SK-N-SH (cell line): ENCODE data around the gene ZNF132. TPM values are rescaled to one million over a fixed set of nuclear protein-coding genes. Genes with fewer than 3 reads are reported as not detected.

Source experiments
- CTCF ChIA-PET: fragments of 300-600, 350-600 bp; formaldehyde crosslinking; extraction: SDS; loops from one replicate; lab custom pipeline; 2021; lab: Yijun Ruan, JAX
- POLR2A ChIA-PET: fragments of 350-600 bp; sonication (Branson Sonifier 250); formaldehyde crosslinking; extraction: SDS; loops from one replicate; lab custom pipeline; 2020; ENCODE audit warnings: antibody characterized with exemption, inconsistent platforms; lab: Yijun Ruan, JAX
- DNase-seq: peaks from one replicate; pipeline ENCODE4 v3.0.0; 2012
- H2AFZ ChIP-seq: fragments of 200-600 bp; sonication (generic); 2 replicates; pipeline ENCODE4 v1.8.1; 2016; ENCODE audit warnings: antibody characterized with exemption, mild to moderate bottlenecking, low read depth
- H3F3A ChIP-seq: fragments of 200-600 bp; sonication (generic); replicated peaks from 2 replicates; pipeline ENCODE3; 2016; ENCODE audit warnings: antibody characterized with exemption, mild to moderate bottlenecking; ENCODE audit not compliant: insufficient read depth
- H3K27ac ChIP-seq, 2 experiments: fragments of 200-500 bp in 1 of 2; fragments of 200-600 bp in 1 of 2; sonication (Bioruptor generic) in 1 of 2; sonication (generic), shearing (Covaris generic) in 1 of 2; 2 replicates each; pipeline versions ENCODE4 v1.5.1 to v1.6.1; 2014 to 2016; ENCODE audit warnings: low read depth in 2 of 2, inconsistent platforms in 1 of 2, low read length in 1 of 2, mild to moderate bottlenecking in 1 of 2, mixed read lengths in 1 of 2
- H3K27me3 ChIP-seq: fragments of 200-600 bp; sonication (generic), shearing (Covaris generic); 2 replicates; pipeline ENCODE4 v1.6.1; 2016; ENCODE audit warnings: mixed run types; ENCODE audit not compliant: insufficient read depth
- H3K36me3 ChIP-seq, 2 experiments: fragments of 200-500 bp in 1 of 2; fragments of 200-600 bp in 1 of 2; sonication (Bioruptor generic) in 1 of 2; sonication (generic) in 1 of 2; replicated peaks in 1 of 2; 2 replicates each; pipeline versions ENCODE3 to v1.5.1; 2014 to 2016; ENCODE audit warnings: low read length in 1 of 2, mild to moderate bottlenecking in 1 of 2; ENCODE audit not compliant: insufficient read depth in 2 of 2, control insufficient read depth in 1 of 2
- H3K4me1 ChIP-seq, 2 experiments: fragments of 200-500 bp in 1 of 2; fragments of 200-600 bp in 1 of 2; sonication (Bioruptor generic) in 1 of 2; sonication (generic), shearing (Covaris generic) in 1 of 2; 2 replicates each; pipeline versions ENCODE4 v1.5.1 to v1.6.1; 2014 to 2016; ENCODE audit warnings: low read depth in 1 of 2, low read length in 1 of 2, mixed run types in 1 of 2; ENCODE audit not compliant: insufficient read depth in 2 of 2, control insufficient read depth in 1 of 2
- H3K4me2 ChIP-seq: fragments of 200-600 bp; sonication (generic), shearing (Covaris generic); 2 replicates; pipeline ENCODE4 v1.6.1; 2017; ENCODE audit warnings: mixed run types
- H3K4me3 ChIP-seq, 2 experiments: fragments of 200-500 bp in 1 of 2; fragments of 200-600 bp in 1 of 2; sonication (Bioruptor generic) in 1 of 2; sonication (generic), shearing (Covaris generic) in 1 of 2; 2 replicates each; pipeline versions ENCODE4 v1.5.1 to v1.8.1; 2014 to 2016; ENCODE audit warnings: low read depth in 2 of 2, inconsistent platforms in 1 of 2, low read length in 1 of 2, mild to moderate bottlenecking in 1 of 2, mixed read lengths in 1 of 2, moderate library complexity in 1 of 2
- H3K79me2 ChIP-seq: fragments of 200-600 bp; sonication (generic); 2 replicates; pipeline ENCODE4 v1.8.1; 2017; ENCODE audit warnings: mild to moderate bottlenecking; ENCODE audit not compliant: insufficient read depth
- H3K9ac ChIP-seq: fragments of 200-600 bp; sonication (generic); 2 replicates; pipeline ENCODE4 v1.6.1; 2017; ENCODE audit warnings: mixed run types
- H3K9me2 ChIP-seq: fragments of 200-600 bp; sonication (generic); 2 replicates; pipeline ENCODE4 v1.6.1; 2017; ENCODE audit warnings: mixed run types
- H3K9me3 ChIP-seq: fragments of 200-600 bp; sonication (generic); 2 replicates; pipeline ENCODE4 v1.6.1; 2017; ENCODE audit warnings: mixed run types, mild to moderate bottlenecking, moderate library complexity
- H4K20me1 ChIP-seq: fragments of 200-600 bp; sonication (generic); 2 replicates; pipeline ENCODE4 v1.6.1; 2017; ENCODE audit warnings: mild to moderate bottlenecking, mixed run types; ENCODE audit not compliant: insufficient read depth
- CHD2 ChIP-seq: fragments of 150-350 bp; IDR thresholded peaks from 2 replicates; pipeline ENCODE4 v1.6.1; 2018; ENCODE audit warnings: low read length; ENCODE audit not compliant: partially characterized antibody
- CTCF ChIP-seq: fragments of 200-600 bp; sonication (generic); IDR thresholded peaks from 2 replicates; pipeline ENCODE4 v1.6.1; 2017; ENCODE audit warnings: antibody characterized with exemption, mild to moderate bottlenecking, moderate library complexity
- ELF1 ChIP-seq: IDR thresholded peaks from 2 replicates; pipeline ENCODE4 v1.4.0; 2012
- EP300 ChIP-seq, 2 experiments: IDR thresholded peaks; 2 replicates each; pipeline versions ENCODE4 v1.4.0 to v1.6.1; 2012; ENCODE audit warnings: borderline replicate concordance in 1 of 2, low read depth in 1 of 2, low read length in 1 of 2
- EZH2phosphoT487 ChIP-seq: fragments of 200-600 bp; sonication (generic); IDR thresholded peaks from 2 replicates; pipeline ENCODE4 v1.6.1; 2017; ENCODE audit warnings: low read depth, mixed run types, mild to moderate bottlenecking, antibody characterized with exemption, moderate library complexity, borderline replicate concordance
- FOSL2 ChIP-seq: IDR thresholded peaks from 2 replicates; pipeline ENCODE4 v1.4.0; 2012; ENCODE audit warnings: low read depth, mild to moderate bottlenecking, moderate library complexity, borderline replicate concordance
- FOXM1 ChIP-seq: IDR thresholded peaks from 2 replicates; pipeline ENCODE4 v1.4.0; 2012; ENCODE audit warnings: low read depth, mild to moderate bottlenecking
- GABPA ChIP-seq: IDR thresholded peaks from 2 replicates; pipeline ENCODE4 v1.4.0; 2012; ENCODE audit warnings: low read depth, mild to moderate bottlenecking
- GATA2 ChIP-seq: sonication (generic); formaldehyde crosslinking; IDR thresholded peaks from 2 replicates; pipeline ENCODE4 v1.5.0; 2020; ENCODE audit warnings: mild to moderate bottlenecking, missing genetic modification reagents
- JUND ChIP-seq: IDR thresholded peaks from 2 replicates; pipeline ENCODE4 v1.4.0; 2012
- MXI1 ChIP-seq: IDR thresholded peaks from 2 replicates; pipeline ENCODE4 v1.6.1; 2012; ENCODE audit warnings: mild to moderate bottlenecking, low read depth, low read length, improper control_type of control experiment
- NFIC ChIP-seq: IDR thresholded peaks from 2 replicates; pipeline ENCODE4 v1.4.0; 2012; ENCODE audit warnings: borderline replicate concordance
- NRF1 ChIP-seq: IDR thresholded peaks from 2 replicates; pipeline ENCODE4 v1.6.1; 2012; ENCODE audit warnings: low read depth, mild to moderate bottlenecking, low read length
- PBX3 ChIP-seq: IDR thresholded peaks from 2 replicates; pipeline ENCODE4; 2012
- RAD21 ChIP-seq: IDR thresholded peaks from 2 replicates; pipeline ENCODE4 v1.6.1; 2012; ENCODE audit warnings: mild to moderate bottlenecking, low read length
- RCOR1 ChIP-seq: fragments of 150-350 bp; IDR thresholded peaks from 2 replicates; pipeline ENCODE4 v1.6.1; 2017; ENCODE audit warnings: antibody characterized with exemption, low read length
- RFX5 ChIP-seq: IDR thresholded peaks from 2 replicates; pipeline ENCODE4 v1.6.1; 2012; ENCODE audit warnings: mild to moderate bottlenecking, improper control_type of control experiment, low read length
- RXRA ChIP-seq: IDR thresholded peaks from 2 replicates; pipeline ENCODE4 v1.4.0; 2012; ENCODE audit warnings: low read depth, mild to moderate bottlenecking, borderline replicate concordance
- SMC3 ChIP-seq: IDR thresholded peaks from 2 replicates; pipeline ENCODE4 v1.6.1; 2012; ENCODE audit warnings: low read depth, low read length, improper control_type of control experiment
- TAF1 ChIP-seq: IDR thresholded peaks from 2 replicates; pipeline ENCODE4 v1.6.1; 2012; ENCODE audit warnings: low read depth, mild to moderate bottlenecking, low read length, moderate library complexity, borderline replicate concordance
- TCF12 ChIP-seq: IDR thresholded peaks from 2 replicates; pipeline ENCODE4 v1.4.0; 2012
- YY1 ChIP-seq: IDR thresholded peaks from 2 replicates; pipeline ENCODE4 v1.4.0; 2012; ENCODE audit warnings: low read depth, mild to moderate bottlenecking
- ZBTB33 ChIP-seq: IDR thresholded peaks from 2 replicates; pipeline ENCODE4 v1.4.0; 2012; ENCODE audit warnings: low read depth, borderline replicate concordance
- WGBS: methylation state at CpG from one replicate; pipeline ENCODE4 v1.1.6; 2017; ENCODE audit warnings: low lambda C conversion rate; 5-methylcytosine and 5-hydroxymethylcytosine counted together
- polyA plus RNA-seq, 3 experiments: library from polyadenylated mRNA; depleted of rRNA; stranded (reverse); fragments of >200 nt; gene quantifications; 2 replicates each; pipeline ENCODE4 v1.2.3, GENCODE V29; 2012
- TF ChIP-seq, protein P1 (sequence below): IDR thresholded peaks from 2 replicates; pipeline ENCODE4 v1.4.0; 2012; ENCODE audit warnings: low read depth
- TF ChIP-seq, protein P2 (sequence below): IDR thresholded peaks from 2 replicates; pipeline ENCODE4 v1.4.0; 2012; ENCODE audit warnings: low read depth, borderline replicate concordance

The ZNF132 gene
- polyA plus RNA-seq, 1 of the 3 experiments (the other 2 are of a cell fraction) = 1.3 TPM

GRCh38 chr19:58429745-58430144 is 10.2 kb downstream of the ZNF132 start:
- Histone ChIP-seq H3K9me3 (peaks cover 17% of the 10 kb centered on the region), H3F3A (no peaks in the 10 kb centered on the region), H3K4me3 (no peak overlapping the region), H3K79me2 (no peaks in the 10 kb centered on the region), H3K27me3 (no peaks in the 10 kb centered on the region), H4K20me1 (no peaks in the 10 kb centered on the region), H3K4me2 (no peak overlapping the region), H2AFZ (no peak overlapping the region), H3K4me1 (no peaks in the 10 kb centered on the region), H3K9me2 (no peaks in the 10 kb centered on the region), H3K36me3 (peaks cover 15 to 23% of the 10 kb centered on the region in 2 experiments), H3K9ac (no peak overlapping the region), H3K27ac (no peak overlapping the region)
- CTCF ChIA-PET = no interaction called here
- no peak for DNase-seq
- TF ChIP-seq SMC3 (no peak), CTCF (no peak), MXI1 (no peak), TAF1 (no peak), EZH2phosphoT487 (no peak), FOXM1 (no peak), RXRA (no peak), NRF1 (no peak), RFX5 (no peak), EP300 (IDR thresholded peaks at IDR 0.05; ENCODE audit: borderline replicate concordance in 1 of 2, low read depth in 1 of 2, low read length in 1 of 2) (no peak), ZBTB33 (no peak)
- POLR2A ChIA-PET = no interaction called here

DNA sequence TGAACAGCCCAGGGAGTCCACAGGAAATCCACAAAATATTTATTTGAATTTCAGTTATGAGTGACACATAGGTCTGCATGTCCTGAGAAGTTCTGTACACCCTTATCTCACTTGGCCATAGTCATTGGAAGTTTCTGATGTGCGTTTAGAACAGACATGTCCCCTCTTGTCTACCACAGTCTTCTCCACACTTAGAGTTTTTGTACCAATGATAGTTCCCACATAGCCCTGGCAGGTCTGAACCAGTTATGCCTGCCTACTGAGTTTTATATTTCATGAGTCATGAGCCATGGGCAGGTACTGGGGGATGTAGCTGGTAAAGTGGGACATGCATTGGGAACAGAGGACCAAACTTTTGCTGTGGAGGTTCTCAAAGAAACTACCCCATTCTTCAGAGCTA is 11.3 kb downstream of the ZNF132 start:
- Histone ChIP-seq H2AFZ (no peak overlapping the region), H3K27ac (no peak overlapping the region), H3K9me2 (no peaks in the 10 kb centered on the region), H3K27me3 (no peaks in the 10 kb centered on the region), H3K4me2 (no peak overlapping the region), H3K9me3 (peaks cover 11% of the 10 kb centered on the region; the same call in 1 of the 2 replicates), H3F3A (no peaks in the 10 kb centered on the region), H3K79me2 (no peaks in the 10 kb centered on the region), H3K9ac (no peak overlapping the region), H3K36me3 (peaks cover 4 to 12% of the 10 kb centered on the region in 2 experiments), H3K4me1 (no peaks in the 10 kb centered on the region), H4K20me1 (no peaks in the 10 kb centered on the region), H3K4me3 (no peak overlapping the region)
- DNase-seq = no peak
- WGBS = 78% methylated on average over 1 of the region's 1 CpG
- CTCF ChIA-PET = no interaction called here
- POLR2A ChIA-PET = no interaction called here
- TF ChIP-seq TAF1 (no peak), PBX3 (no peak), RAD21 (no peak), CHD2 (no peak), GATA2 (no peak), NFIC (no peak), TCF12 (no peak), GABPA (no peak), RCOR1 (no peak), ELF1 (no peak), FOSL2 (no peak), JUND (no peak), RXRA (no peak), YY1 (no peak)
- TF ChIP-seq, protein P1, sequence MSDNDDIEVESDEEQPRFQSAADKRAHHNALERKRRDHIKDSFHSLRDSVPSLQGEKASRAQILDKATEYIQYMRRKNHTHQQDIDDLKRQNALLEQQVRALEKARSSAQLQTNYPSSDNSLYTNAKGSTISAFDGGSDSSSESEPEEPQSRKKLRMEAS = no peak
- TF ChIP-seq, protein P2, sequence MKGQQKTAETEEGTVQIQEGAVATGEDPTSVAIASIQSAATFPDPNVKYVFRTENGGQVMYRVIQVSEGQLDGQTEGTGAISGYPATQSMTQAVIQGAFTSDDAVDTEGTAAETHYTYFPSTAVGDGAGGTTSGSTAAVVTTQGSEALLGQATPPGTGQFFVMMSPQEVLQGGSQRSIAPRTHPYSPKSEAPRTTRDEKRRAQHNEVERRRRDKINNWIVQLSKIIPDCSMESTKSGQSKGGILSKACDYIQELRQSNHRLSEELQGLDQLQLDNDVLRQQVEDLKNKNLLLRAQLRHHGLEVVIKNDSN = no peak
